HT1080 (cell line): ENCODE results near the gene ARSI. TPM values are rescaled to one million over a fixed set of nuclear protein-coding genes. Genes with fewer than 3 reads are reported as not detected.
"Not testable (repeated sequence)": the region's sequence is repeated elsewhere in the genome, so short reads cannot be mapped to it uniquely, and the experiment has no call there.

ENCODE experiments used
- DNase-seq: peaks from one replicate; pipeline ENCODE4 v3.0.0-alpha.2; 2015; ENCODE audit warnings: low read depth
- total RNA-seq: library from RNA; depleted of rRNA; stranded (reverse); fragments of >200 nt; shearing (Covaris generic); gene quantifications from 2 replicates; pipeline ENCODE4 v1.2.3, GENCODE V29; 2014; rRNA removed

Gene ARSI
- total RNA-seq, 1 experiment from 2014 or later = 0.82 TPM

DNA sequence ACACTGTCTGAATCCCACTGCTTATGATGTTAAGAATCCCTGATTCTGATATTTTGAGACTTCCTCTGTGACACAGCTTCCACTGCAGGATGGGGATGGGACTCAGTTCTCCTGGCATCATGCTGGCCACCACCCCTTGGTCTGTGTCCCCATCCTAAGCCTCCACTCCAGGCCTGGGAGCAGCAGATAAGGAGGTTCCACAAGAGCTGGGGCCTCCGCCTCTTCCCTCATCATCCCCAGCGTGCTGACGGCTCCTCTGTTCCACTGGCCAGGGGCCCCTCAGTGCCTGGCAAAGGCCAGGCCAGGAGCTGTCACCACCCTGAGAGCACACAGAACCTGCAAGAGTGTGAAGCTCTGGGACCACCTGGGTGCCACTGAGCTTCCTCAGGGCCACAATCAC is 53.8 kb downstream of the ARSI start:
- no peak for DNase-seq

DNA sequence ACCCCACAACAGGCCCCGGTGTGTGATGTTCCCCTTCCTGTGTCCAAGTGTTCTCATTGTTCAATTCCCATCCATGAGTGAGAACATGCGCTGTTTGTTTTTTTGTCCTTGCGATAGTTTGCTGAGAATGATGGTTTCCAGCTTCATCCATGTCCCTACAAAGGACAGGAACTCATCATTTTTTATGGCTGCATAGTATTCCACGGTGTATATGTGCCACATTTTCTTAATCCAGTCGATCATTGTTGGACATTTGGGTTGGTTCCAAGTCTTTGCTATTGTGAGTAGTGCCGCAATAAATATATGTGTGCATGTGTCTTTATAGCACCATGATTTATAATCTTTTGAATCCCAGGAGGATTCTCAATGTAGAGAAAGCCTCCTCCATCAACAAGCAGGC is 54.2 kb downstream of the ARSI start:
- DNase-seq = not testable (repeated sequence)

DNA sequence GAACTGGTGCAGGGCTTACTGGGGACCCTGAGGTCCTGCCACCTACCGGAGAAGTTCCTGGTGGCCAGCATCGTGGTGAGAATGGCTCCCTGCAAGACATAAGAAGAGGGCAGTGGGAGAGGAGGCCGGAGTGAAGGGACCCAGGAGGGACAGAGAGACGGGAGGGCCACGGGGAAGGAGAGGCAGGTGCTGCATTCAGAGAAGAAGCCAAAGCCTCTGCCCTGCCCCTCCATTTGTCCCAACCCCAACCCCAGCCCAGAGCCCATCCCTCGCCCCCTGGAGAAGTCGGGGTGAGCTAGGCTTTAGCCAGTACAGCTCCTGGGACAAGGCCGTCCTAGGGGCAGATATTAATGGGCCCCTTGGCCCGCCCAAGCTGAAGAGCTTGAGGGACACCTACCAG is 55.0 kb downstream of the ARSI start:
- no peak for DNase-seq

DNA sequence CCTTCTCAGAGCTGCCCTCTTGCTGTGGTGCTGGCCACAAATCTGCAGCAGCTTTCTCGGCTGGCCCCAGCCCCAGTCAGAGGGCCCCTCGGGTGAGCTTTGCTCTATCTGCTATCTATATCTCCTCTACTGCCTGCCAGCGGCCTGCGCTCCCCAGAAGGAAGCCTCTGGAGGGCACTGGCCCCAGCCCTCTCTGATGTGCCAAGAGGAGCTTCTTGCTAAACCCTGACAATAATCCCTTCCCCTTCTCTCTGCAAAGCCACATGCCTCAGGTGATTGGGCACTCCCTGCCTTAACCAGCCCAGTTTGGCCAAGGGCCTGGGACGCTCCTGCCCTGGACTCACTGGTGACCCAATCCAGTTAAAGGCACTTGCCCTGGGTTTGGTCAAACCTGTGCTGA is 55.9 kb downstream of the ARSI start:
- no peak for DNase-seq

DNA sequence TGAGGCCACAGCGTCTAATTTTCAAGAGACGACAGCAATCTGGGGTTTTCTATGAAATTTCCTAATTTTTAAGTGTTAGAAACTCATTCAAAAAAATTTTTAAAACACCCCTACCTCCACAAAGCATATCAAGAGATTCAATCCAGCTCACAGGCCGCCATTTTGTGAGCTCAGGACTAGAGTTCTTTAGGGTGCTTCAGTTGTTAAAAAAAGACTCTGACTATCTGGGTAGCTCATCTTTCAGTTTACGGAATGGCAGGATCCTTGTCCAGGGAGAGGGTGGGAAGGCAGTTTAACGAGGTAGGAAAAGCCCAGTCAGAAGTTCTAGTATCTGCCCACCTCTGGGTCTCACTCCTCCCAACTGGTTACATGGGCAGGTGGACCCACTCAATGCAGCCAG is 56.3 kb downstream of the ARSI start:
- DNase-seq = no peak

Other genes starting within 250 kb of the ARSI start
- gene CSF1R, start 216.4 kb downstream of the ARSI start, total RNA-seq = 2.3 and 3.9 TPM in 2 replicates
- 2.2 and 5.4 TPM in 2 replicates for gene PDGFRB, start 147.1 kb downstream of the ARSI start, total RNA-seq
- gene CDX1, start 136.1 kb downstream of the ARSI start, total RNA-seq = not detected in 2 replicates
- gene SLC6A7, start 112.8 kb downstream of the ARSI start, total RNA-seq = 0.03 TPM in 1 of 2 replicates, not detected in the other
- not detected in 2 replicates for gene CAMK2A, start 13.1 kb downstream of the ARSI start, total RNA-seq
- 84.9 and 92.9 TPM in 2 replicates for gene TCOF1, start 54.8 kb upstream of the ARSI start, total RNA-seq
- gene CD74, start 110.0 kb upstream of the ARSI start, total RNA-seq = 0.17 and 1.2 TPM in 2 replicates
- 1,800 and 2,863 TPM in 2 replicates for gene RPS14, start 146.8 kb upstream of the ARSI start, total RNA-seq
- 47.6 and 58.6 TPM in 2 replicates for gene NDST1, start 205.2 kb upstream of the ARSI start, total RNA-seq